ENCODE results near the gene PRSS27. TPM values are rescaled to one million over a fixed set of nuclear protein-coding genes. Genes with fewer than 3 reads are reported as not detected.
A peak's percentile ranks its signal among the peaks of the same experiment; 100 is the strongest.

The PRSS27 gene
- polyA plus RNA-seq, 1 of the 3 experiments (the other 2 are of a cell fraction): 7.7 TPM

- ChIA-PET POLR2A (interaction anchor here (0.9 to 2.5 kb wide), 5 partner anchors 11 to 70 kb away, joined by 3 to 19 read pairs (median 5); partner anchors contain the start of gene KCTD5), CTCF (interaction anchor here (0.8 to 3.2 kb wide), 6 partner anchors 10 to 278 kb away, joined by 3 to 12 read pairs (median 3); no protein-coding TSS in a partner anchor)
- no peaks in the 10 kb centered on the region for H3K27me3 ChIP-seq (ENCODE audit: insufficient read depth)
- H3K9ac ChIP-seq: peak within 1 kb of the TSS; percentile 94
- no peaks in the 10 kb centered on the region for H3K9me2 ChIP-seq
- TF ChIP-seq, protein P1, sequence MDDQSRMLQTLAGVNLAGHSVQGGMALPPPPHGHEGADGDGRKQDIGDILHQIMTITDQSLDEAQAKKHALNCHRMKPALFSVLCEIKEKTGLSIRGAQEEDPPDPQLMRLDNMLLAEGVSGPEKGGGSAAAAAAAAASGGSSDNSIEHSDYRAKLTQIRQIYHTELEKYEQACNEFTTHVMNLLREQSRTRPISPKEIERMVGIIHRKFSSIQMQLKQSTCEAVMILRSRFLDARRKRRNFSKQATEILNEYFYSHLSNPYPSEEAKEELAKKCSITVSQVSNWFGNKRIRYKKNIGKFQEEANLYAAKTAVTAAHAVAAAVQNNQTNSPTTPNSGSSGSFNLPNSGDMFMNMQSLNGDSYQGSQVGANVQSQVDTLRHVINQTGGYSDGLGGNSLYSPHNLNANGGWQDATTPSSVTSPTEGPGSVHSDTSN (IDR thresholded peaks at IDR 0.05): no peak
- TF ChIP-seq TAF1 (IDR thresholded peaks at IDR 0.05; ENCODE audit: borderline replicate concordance, low read depth, low read length): peak; percentile 44; the same call in 1 of the 2 replicates
- peak; percentile 29; the same call in 1 of the 2 replicates for TF ChIP-seq FOXJ3 (CRISPR knock-in tag; IDR thresholded peaks at IDR 0.05)
- no peak for TF ChIP-seq JUND (IDR thresholded peaks at IDR 0.05)
- TF ChIP-seq, protein P2, sequence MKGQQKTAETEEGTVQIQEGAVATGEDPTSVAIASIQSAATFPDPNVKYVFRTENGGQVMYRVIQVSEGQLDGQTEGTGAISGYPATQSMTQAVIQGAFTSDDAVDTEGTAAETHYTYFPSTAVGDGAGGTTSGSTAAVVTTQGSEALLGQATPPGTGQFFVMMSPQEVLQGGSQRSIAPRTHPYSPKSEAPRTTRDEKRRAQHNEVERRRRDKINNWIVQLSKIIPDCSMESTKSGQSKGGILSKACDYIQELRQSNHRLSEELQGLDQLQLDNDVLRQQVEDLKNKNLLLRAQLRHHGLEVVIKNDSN (IDR thresholded peaks at IDR 0.05; ENCODE audit: borderline replicate concordance, low read depth): no peak
- peak; percentile 63 for TF ChIP-seq NRF1 (IDR thresholded peaks at IDR 0.05; ENCODE audit: low read depth, low read length)
- no peak for TF ChIP-seq FOSL2 (IDR thresholded peaks at IDR 0.05; ENCODE audit: borderline replicate concordance, low read depth)
- peak; percentile 68 for TF ChIP-seq POLR2AphosphoS5 (IDR thresholded peaks at IDR 0.05; ENCODE audit: low read depth, low read length)
- TF ChIP-seq RXRA (IDR thresholded peaks at IDR 0.05; ENCODE audit: borderline replicate concordance, low read depth): no peak
- no peak for TF ChIP-seq SIN3A (IDR thresholded peaks at IDR 0.05; ENCODE audit: borderline replicate concordance, low read depth, low read length)
- TF ChIP-seq, protein P3, sequence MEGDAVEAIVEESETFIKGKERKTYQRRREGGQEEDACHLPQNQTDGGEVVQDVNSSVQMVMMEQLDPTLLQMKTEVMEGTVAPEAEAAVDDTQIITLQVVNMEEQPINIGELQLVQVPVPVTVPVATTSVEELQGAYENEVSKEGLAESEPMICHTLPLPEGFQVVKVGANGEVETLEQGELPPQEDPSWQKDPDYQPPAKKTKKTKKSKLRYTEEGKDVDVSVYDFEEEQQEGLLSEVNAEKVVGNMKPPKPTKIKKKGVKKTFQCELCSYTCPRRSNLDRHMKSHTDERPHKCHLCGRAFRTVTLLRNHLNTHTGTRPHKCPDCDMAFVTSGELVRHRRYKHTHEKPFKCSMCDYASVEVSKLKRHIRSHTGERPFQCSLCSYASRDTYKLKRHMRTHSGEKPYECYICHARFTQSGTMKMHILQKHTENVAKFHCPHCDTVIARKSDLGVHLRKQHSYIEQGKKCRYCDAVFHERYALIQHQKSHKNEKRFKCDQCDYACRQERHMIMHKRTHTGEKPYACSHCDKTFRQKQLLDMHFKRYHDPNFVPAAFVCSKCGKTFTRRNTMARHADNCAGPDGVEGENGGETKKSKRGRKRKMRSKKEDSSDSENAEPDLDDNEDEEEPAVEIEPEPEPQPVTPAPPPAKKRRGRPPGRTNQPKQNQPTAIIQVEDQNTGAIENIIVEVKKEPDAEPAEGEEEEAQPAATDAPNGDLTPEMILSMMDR (IDR thresholded peaks at IDR 0.05): no peak
- peak; percentile 8; the same call in 1 of the 2 replicates for TF ChIP-seq MXI1 (IDR thresholded peaks at IDR 0.05; ENCODE audit: low read depth, low read length)
- TF ChIP-seq ELF1 (IDR thresholded peaks at IDR 0.05): peak; percentile 20; the same call in 1 of the 2 replicates
- peak; percentile 59 for TF ChIP-seq GABPA (IDR thresholded peaks at IDR 0.05; ENCODE audit: low read depth)
- peak; percentile 97 for TF ChIP-seq YY1 (IDR thresholded peaks at IDR 0.05; ENCODE audit: low read depth)
- peak; percentile 97; the same call in 1 of the 2 replicates for TF ChIP-seq MAX (IDR thresholded peaks at IDR 0.05; ENCODE audit: low read depth)
- TF ChIP-seq CHD2 (IDR thresholded peaks at IDR 0.05; ENCODE audit: low read length, partially characterized antibody): peak; percentile 18
- no peak for TF ChIP-seq TEAD4 (IDR thresholded peaks at IDR 0.05; ENCODE audit: borderline replicate concordance, insufficient read depth)
- no peak for TF ChIP-seq GATA2 (CRISPR knock-in tag; IDR thresholded peaks at IDR 0.05)
- peak; percentile 95 for DNase-seq
- peak within 1 kb of the TSS; percentile 81 for H3K4me2 ChIP-seq
- H3K36me3 ChIP-seq (replicated peaks in 1 of 2; ENCODE audit: control insufficient read depth in 1 of 2, insufficient read depth in 2 of 2, low read length in 1 of 2): peaks cover 12 to 17% of the 10 kb centered on the region in 2 experiments
- no peaks in the 10 kb centered on the region for H3K9me3 ChIP-seq
- peak within 1 kb of the TSS; percentile 99 to 100 for H3K27ac ChIP-seq (ENCODE audit: low read depth in 2 of 2, low read length in 1 of 2)
- WGBS (ENCODE audit: low lambda C conversion rate): 3% methylated on average over 15 of the region's 99 CpGs
- peaks cover 12 to 20% of the 10 kb centered on the region in 2 experiments; a peak in 3 of 4 replicates for H3K4me1 ChIP-seq (ENCODE audit: control insufficient read depth in 1 of 2, insufficient read depth in 2 of 2, low read depth in 1 of 2, low read length in 1 of 2)
- peaks cover 3% of the 10 kb centered on the region for H3F3A ChIP-seq (replicated peaks; ENCODE audit: insufficient read depth)
- H4K20me1 ChIP-seq (ENCODE audit: insufficient read depth): peaks cover 43% of the 10 kb centered on the region
- H3K4me3 ChIP-seq (ENCODE audit: low read depth in 2 of 2, low read length in 1 of 2): peak within 1 kb of the TSS; percentile 76 to 98
- peak within 1 kb of the TSS; percentile 86 for H2AFZ ChIP-seq (ENCODE audit: low read depth)
- H3K79me2 ChIP-seq (ENCODE audit: insufficient read depth): peaks cover 55% of the 10 kb centered on the region
These were observed 32.2 kb upstream of the PRSS27 start, which contains the start of gene SRRM2 for GRCh38 chr16:2752035-2752849. TSS of gene SRRM2 (plus strand) at chr16:2752638. CDS start at chr16:2756365, 3,727 bp downstream.
